ENCODE measurements around the gene SPHK2.
A peak's percentile ranks its signal among the peaks of the same experiment; 100 is the strongest.

Gene SPHK2

GRCh38 chr19:48588670-48589401 lies 30.5 kb upstream of the SPHK2 start:
- Histone ChIP-seq H3K36me3 (ENCODE audit: insufficient read depth, low read length) (no peaks in the 10 kb centered on the region), H3K27ac (ENCODE audit: low read depth, low read length) (no peak overlapping the region), H3K4me3 (ENCODE audit: low read length) (peak overlapping the region; percentile 55), H3K4me1 (ENCODE audit: insufficient read depth, low read length) (peaks cover 3% of the 10 kb centered on the region), H3K27me3 (ENCODE audit: insufficient read depth, low read length) (no peaks in the 10 kb centered on the region), H3K9ac (ENCODE audit: low read depth, low read length) (no peak overlapping the region; the same call in 1 of the 2 replicates), H3K9me3 (ENCODE audit: insufficient read depth, low read depth, low read length) (no peaks in the 10 kb centered on the region)
- WGBS = 7% methylated on average over 36 of the region's 36 CpGs

- Histone ChIP-seq H3K9me3 (ENCODE audit: insufficient read depth, low read depth, low read length) (no peaks in the 10 kb centered on the region), H3K27me3 (ENCODE audit: insufficient read depth, low read length) (no peaks in the 10 kb centered on the region), H3K27ac (ENCODE audit: low read depth, low read length) (no peak overlapping the region), H3K36me3 (ENCODE audit: insufficient read depth, low read length) (no peaks in the 10 kb centered on the region), H3K4me3 (ENCODE audit: low read length) (no peak overlapping the region), H3K9ac (ENCODE audit: low read depth, low read length) (no peak overlapping the region), H3K4me1 (ENCODE audit: insufficient read depth, low read length) (no peaks in the 10 kb centered on the region)
- 79% methylated on average over 5 of the region's 5 CpGs for WGBS
Observed at GRCh38 chr19:48591021-48591420, 28.3 kb upstream of the SPHK2 start.

DNA sequence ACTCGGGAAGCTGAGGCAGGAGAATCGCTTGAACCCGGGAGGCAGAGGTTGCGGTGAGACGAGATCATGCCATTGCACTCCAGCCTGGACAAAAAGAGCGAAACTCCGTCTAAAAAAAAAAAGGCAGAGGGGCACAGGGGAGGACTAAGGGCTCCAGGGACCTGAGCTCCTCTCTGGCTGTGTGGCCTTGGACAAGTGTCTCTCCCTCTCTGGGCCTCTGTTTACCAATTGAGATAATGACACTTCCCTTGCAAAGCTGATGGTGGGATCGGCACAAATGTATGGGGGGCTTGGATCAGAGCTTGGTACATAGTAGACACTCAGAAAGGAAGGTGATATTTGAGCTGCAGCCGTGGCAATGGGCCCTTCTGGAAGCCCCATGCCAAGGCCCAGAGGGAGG lies 24.1 kb upstream of the SPHK2 start:
- Histone ChIP-seq H3K9me3 (ENCODE audit: insufficient read depth, low read depth, low read length) (no peaks in the 10 kb centered on the region), H3K27ac (ENCODE audit: low read depth, low read length) (no peak overlapping the region), H3K4me3 (ENCODE audit: low read length) (no peak overlapping the region), H3K4me1 (ENCODE audit: insufficient read depth, low read length) (no peaks in the 10 kb centered on the region), H3K36me3 (ENCODE audit: insufficient read depth, low read length) (no peaks in the 10 kb centered on the region), H3K27me3 (ENCODE audit: insufficient read depth, low read length) (no peaks in the 10 kb centered on the region), H3K9ac (ENCODE audit: low read depth, low read length) (no peak overlapping the region)
- 87% methylated on average over 9 of the region's 9 CpGs for WGBS

DNA sequence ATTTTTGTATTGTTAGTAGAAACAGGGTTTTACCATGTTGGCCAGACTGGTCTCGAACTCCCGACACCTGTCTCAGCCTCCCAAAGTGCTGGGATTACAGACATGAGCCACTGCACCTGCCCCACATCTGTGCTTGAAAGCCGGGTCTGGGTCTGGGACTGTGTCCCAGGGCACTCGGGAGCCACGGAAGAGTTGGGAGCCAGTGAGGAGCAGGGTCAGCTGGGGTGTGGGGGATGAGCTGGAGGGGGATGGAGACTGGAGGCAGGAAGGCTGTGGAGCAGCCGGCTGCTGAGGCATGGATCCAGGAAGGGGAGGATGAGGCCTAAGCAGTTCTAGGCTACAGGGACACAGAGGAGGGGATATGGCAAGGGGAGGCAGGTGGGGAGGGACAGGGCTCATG lies 23.5 kb upstream of the SPHK2 start:
- H3K4me3 ChIP-seq (ENCODE audit: low read length) = no peak overlapping the region
- 86% methylated on average over 6 of the region's 6 CpGs for WGBS
- no peaks in the 10 kb centered on the region for H3K9me3 ChIP-seq (ENCODE audit: insufficient read depth, low read depth, low read length)
- no peak overlapping the region for H3K27ac ChIP-seq (ENCODE audit: low read depth, low read length)
- no peaks in the 10 kb centered on the region for H3K4me1 ChIP-seq (ENCODE audit: insufficient read depth, low read length)
- H3K9ac ChIP-seq (ENCODE audit: low read depth, low read length) = no peak overlapping the region
- no peaks in the 10 kb centered on the region for H3K36me3 ChIP-seq (ENCODE audit: insufficient read depth, low read length)
- no peaks in the 10 kb centered on the region for H3K27me3 ChIP-seq (ENCODE audit: insufficient read depth, low read length)

DNA sequence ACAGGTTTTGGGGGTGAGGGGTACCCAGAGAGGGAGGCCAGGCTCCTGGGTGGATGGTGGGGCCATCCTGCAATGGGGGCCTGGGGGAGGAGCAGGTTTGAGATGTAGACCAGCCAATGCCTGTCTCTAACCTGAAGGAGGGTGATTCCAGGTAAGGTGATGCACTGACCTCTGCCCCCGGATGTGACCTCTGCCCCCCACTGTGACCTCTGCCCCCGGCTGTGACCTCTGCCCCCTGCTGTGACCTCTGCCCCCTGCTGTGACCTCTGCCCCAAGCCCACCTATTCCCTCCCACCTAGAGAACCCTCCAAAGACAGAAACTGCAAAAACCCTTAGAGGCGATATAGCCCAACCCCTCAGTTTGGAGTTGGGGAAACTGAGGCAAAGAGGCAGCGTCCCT lies 23.1 kb upstream of the SPHK2 start:
- no peaks in the 10 kb centered on the region for H3K36me3 ChIP-seq (ENCODE audit: insufficient read depth, low read length)
- no peaks in the 10 kb centered on the region for H3K4me1 ChIP-seq (ENCODE audit: insufficient read depth, low read length)
- 96% methylated on average over 3 of the region's 4 CpGs for WGBS
- no peaks in the 10 kb centered on the region for H3K27me3 ChIP-seq (ENCODE audit: insufficient read depth, low read length)
- no peak overlapping the region for H3K4me3 ChIP-seq (ENCODE audit: low read length)
- no peak overlapping the region for H3K9ac ChIP-seq (ENCODE audit: low read depth, low read length)
- H3K9me3 ChIP-seq (ENCODE audit: insufficient read depth, low read depth, low read length) = no peaks in the 10 kb centered on the region
- no peak overlapping the region for H3K27ac ChIP-seq (ENCODE audit: low read depth, low read length)

DNA sequence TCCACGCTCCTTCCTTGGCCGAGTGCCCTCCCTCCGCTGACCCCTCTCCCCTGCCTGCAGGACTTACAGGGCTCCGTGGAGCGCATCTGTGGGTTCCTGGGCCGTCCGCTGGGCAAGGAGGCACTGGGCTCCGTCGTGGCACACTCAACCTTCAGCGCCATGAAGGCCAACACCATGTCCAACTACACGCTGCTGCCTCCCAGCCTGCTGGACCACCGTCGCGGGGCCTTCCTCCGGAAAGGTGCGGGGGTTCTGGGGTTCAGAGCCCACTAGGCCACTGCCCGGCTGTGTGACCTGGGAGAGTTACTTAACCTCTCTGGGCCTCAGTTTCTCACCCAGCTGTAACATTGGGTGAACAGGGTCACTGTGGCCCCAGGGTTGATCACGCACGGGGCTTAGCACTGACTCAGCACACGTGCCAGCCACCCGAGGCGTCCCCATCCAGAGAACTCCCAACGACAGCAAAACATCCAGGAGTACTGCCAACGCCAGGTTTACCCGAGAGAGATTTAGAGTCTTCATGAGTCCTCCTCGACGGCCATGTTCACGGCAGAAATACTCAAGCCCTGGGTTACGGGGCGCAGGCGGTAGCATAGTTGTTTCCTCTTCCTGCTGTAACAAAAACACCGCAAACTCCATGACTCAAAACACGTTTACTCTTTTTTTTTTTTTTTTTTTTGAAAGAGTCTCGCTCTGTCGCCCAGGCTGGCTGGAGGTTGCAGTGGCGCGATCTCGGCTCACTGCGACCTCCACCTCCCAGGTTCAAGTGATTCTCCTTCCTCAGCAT lies 22.4 kb upstream of the SPHK2 start:
- H3K9me3 ChIP-seq (ENCODE audit: insufficient read depth, low read depth, low read length) = no peaks in the 10 kb centered on the region
- H3K27ac ChIP-seq (ENCODE audit: low read depth, low read length) = no peak overlapping the region
- no peaks in the 10 kb centered on the region for H3K36me3 ChIP-seq (ENCODE audit: insufficient read depth, low read length)
- no peaks in the 10 kb centered on the region for H3K4me1 ChIP-seq (ENCODE audit: insufficient read depth, low read length)
- H3K4me3 ChIP-seq (ENCODE audit: low read length) = no peak overlapping the region
- no peaks in the 10 kb centered on the region for H3K27me3 ChIP-seq (ENCODE audit: insufficient read depth, low read length)
- H3K9ac ChIP-seq (ENCODE audit: low read depth, low read length) = no peak overlapping the region
- 89% methylated on average over 39 of the region's 39 CpGs for WGBS

DNA sequence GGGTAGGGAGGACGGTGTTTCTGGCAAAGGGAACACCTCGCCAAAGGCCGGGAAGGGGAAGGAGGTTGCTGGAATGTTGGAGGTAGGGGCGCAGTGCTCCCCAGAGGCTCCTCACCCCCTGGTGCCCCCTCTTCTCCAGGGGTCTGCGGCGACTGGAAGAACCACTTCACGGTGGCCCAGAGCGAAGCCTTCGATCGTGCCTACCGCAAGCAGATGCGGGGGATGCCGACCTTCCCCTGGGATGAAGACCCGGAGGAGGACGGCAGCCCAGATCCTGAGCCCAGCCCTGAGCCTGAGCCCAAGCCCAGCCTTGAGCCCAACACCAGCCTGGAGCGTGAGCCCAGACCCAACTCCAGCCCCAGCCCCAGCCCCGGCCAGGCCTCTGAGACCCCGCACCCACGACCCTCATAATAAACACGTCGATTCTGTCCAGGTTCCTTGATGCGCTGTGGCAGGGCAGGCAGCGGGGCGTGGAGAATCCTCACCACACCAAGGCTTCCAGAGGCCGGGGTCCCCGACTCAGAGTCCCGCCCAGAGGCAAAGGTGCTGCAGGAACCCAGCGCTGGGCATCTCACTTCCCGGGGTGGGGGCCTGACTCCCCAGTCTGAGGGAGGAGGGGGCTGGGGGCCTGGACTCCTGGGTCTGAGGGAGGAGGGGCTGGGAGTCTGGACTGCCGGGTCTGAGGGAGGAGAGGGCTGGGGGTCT lies 20.2 kb upstream of the SPHK2 start:
- Histone ChIP-seq H3K9me3 (ENCODE audit: insufficient read depth, low read depth, low read length) (no peaks in the 10 kb centered on the region), H3K4me3 (ENCODE audit: low read length) (no peak overlapping the region), H3K4me1 (ENCODE audit: insufficient read depth, low read length) (no peaks in the 10 kb centered on the region), H3K27me3 (ENCODE audit: insufficient read depth, low read length) (no peaks in the 10 kb centered on the region), H3K9ac (ENCODE audit: low read depth, low read length) (no peak overlapping the region), H3K27ac (ENCODE audit: low read depth, low read length) (no peak overlapping the region), H3K36me3 (ENCODE audit: insufficient read depth, low read length) (no peaks in the 10 kb centered on the region)
- 85% methylated on average over 30 of the region's 30 CpGs for WGBS

DNA sequence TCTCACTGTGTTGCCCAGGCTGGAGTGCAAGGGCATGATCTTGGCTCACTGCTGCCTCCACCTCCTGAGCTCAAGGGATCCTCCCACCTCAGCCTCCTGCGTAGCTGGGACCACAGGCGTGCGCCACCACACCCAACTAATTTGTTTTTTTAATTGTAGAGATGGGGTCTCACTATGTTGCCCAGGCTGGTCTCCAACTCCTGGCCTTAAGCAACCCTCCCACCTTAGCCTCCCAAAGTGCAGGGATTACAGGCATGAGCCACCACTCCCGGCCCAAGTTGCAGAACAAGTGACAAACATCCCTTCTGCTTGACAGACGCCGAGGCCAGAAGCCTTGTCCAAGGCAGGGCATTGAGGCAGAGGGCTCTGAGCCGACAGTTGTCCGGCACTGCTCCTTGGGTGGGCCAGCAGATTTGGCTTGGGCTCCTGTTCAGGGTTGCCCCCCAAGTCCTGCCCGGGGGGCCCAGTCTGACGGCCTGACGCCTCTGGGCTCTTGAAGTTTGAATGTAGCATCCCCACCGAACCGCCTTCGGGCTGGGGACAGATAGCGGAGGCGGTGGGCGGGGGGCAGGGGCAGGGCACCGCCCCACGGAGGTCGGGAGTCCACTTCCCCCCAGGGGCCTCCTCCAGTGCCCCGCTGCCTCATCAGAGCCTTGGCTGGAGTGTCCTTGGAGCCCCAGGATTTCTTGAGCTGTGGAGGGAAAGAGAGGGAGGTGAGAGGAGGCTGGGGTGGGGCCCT lies 18.5 kb upstream of the SPHK2 start:
- H3K27me3 ChIP-seq (ENCODE audit: insufficient read depth, low read length) = no peaks in the 10 kb centered on the region
- no peak overlapping the region for H3K4me3 ChIP-seq (ENCODE audit: low read length)
- no peak overlapping the region for H3K9ac ChIP-seq (ENCODE audit: low read depth, low read length)
- no peaks in the 10 kb centered on the region for H3K9me3 ChIP-seq (ENCODE audit: insufficient read depth, low read depth, low read length)
- H3K27ac ChIP-seq (ENCODE audit: low read depth, low read length) = no peak overlapping the region
- H3K4me1 ChIP-seq (ENCODE audit: insufficient read depth, low read length) = no peaks in the 10 kb centered on the region
- 92% methylated on average over 21 of the region's 21 CpGs for WGBS
- no peaks in the 10 kb centered on the region for H3K36me3 ChIP-seq (ENCODE audit: insufficient read depth, low read length)

DNA sequence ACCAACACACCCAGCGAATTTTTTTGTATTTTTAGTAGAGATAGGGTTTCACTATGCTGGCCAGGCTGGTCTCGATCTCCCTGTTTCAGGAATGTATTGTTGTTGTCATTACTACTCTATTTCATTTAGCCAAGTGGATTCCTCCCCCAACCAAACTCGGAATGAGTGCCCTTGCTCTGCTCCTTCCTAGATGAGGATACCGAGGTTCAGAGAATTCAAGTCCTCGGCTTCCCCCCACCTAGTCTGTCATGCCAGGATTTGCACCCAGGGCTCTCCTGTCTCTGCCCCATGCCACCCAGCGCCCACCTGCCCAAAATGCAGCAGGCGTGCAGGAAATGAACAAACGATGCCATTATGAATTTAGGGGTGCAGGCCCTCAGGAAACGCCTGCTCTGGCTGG lies 16.3 kb upstream of the SPHK2 start:
- no peak overlapping the region for H3K4me3 ChIP-seq (ENCODE audit: low read length)
- H3K9me3 ChIP-seq (ENCODE audit: insufficient read depth, low read depth, low read length) = no peaks in the 10 kb centered on the region
- H3K9ac ChIP-seq (ENCODE audit: low read depth, low read length) = no peak overlapping the region
- no peaks in the 10 kb centered on the region for H3K36me3 ChIP-seq (ENCODE audit: insufficient read depth, low read length)
- 95% methylated on average over 9 of the region's 9 CpGs for WGBS
- H3K4me1 ChIP-seq (ENCODE audit: insufficient read depth, low read length) = no peaks in the 10 kb centered on the region
- H3K27me3 ChIP-seq (ENCODE audit: insufficient read depth, low read length) = no peaks in the 10 kb centered on the region
- H3K27ac ChIP-seq (ENCODE audit: low read depth, low read length) = no peak overlapping the region

- H3K27ac ChIP-seq (ENCODE audit: low read depth, low read length) = no peak overlapping the region
- H3K9me3 ChIP-seq (ENCODE audit: insufficient read depth, low read depth, low read length) = no peaks in the 10 kb centered on the region
- H3K4me1 ChIP-seq (ENCODE audit: insufficient read depth, low read length) = no peaks in the 10 kb centered on the region
- H3K9ac ChIP-seq (ENCODE audit: low read depth, low read length) = no peak overlapping the region
- H3K4me3 ChIP-seq (ENCODE audit: low read length) = no peak overlapping the region
- WGBS = 96% methylated on average over 39 of the region's 39 CpGs
- no peaks in the 10 kb centered on the region for H3K36me3 ChIP-seq (ENCODE audit: insufficient read depth, low read length)
- H3K27me3 ChIP-seq (ENCODE audit: insufficient read depth, low read length) = no peaks in the 10 kb centered on the region
Observed at GRCh38 chr19:48603449-48603848, 15.9 kb upstream of the SPHK2 start.

DNA sequence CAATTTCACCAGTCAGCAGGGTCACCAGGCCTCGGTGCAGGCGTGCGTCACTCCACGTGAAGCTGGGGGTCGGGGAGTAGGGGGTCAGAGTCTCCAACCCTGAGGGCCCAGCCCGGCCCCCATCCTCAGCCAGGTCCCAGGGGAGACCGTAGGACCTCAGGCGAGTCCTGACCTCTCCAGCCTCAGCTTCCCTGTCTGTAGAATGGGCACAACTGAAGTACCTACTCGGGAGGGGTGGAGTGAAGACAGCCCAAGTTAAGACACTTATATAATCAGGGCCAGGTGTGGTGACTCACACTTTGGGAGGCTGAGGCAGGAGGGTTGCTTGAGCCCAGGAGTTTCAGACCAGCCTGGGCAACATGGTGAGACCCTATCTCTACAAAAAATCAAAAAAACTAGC lies 15.5 kb upstream of the SPHK2 start:
- no peaks in the 10 kb centered on the region for H3K27me3 ChIP-seq (ENCODE audit: insufficient read depth, low read length)
- no peak overlapping the region for H3K9ac ChIP-seq (ENCODE audit: low read depth, low read length)
- WGBS = 96% methylated on average over 9 of the region's 9 CpGs

More for the DNA sequence above, 15.5 kb upstream of the SPHK2 start:
- Histone ChIP-seq H3K36me3 (ENCODE audit: insufficient read depth, low read length) (no peaks in the 10 kb centered on the region), H3K4me1 (ENCODE audit: insufficient read depth, low read length) (no peaks in the 10 kb centered on the region), H3K9me3 (ENCODE audit: insufficient read depth, low read depth, low read length) (no peaks in the 10 kb centered on the region), H3K4me3 (ENCODE audit: low read length) (no peak overlapping the region), H3K27ac (ENCODE audit: low read depth, low read length) (no peak overlapping the region)
